Skin epidermis (tissue), 12 donors: ENCODE data around the gene KRTAP22-1.

Experiments
- H3K27ac ChIP-seq, 21 experiments: fragments of 200-600 bp; sonication (generic) in 11 of 21; one replicate each; pipeline ENCODE4 v1.5.0; 2020; ENCODE audit warnings: mild to moderate bottlenecking in 3 of 21, inconsistent platforms in 2 of 21, moderate library complexity in 2 of 21
- H3K4me3 ChIP-seq, 7 experiments: fragments of 200-600 bp; sonication (generic) in 2 of 7; one replicate each; pipeline ENCODE4 v1.5.0; 2020; ENCODE audit warnings: inconsistent platforms in 2 of 7, mild to moderate bottlenecking in 2 of 7, moderate library complexity in 1 of 7

Gene KRTAP22-1

GRCh38 chr21:30600787-30601186 is at the start of gene KRTAP22-1:
Gene KRTAP22-1 (plus strand): TSS chr21:30601087.
- H3K27ac ChIP-seq = no peak within 1 kb of the TSS
- H3K4me3 ChIP-seq = no peak within 1 kb of the TSS

DNA sequence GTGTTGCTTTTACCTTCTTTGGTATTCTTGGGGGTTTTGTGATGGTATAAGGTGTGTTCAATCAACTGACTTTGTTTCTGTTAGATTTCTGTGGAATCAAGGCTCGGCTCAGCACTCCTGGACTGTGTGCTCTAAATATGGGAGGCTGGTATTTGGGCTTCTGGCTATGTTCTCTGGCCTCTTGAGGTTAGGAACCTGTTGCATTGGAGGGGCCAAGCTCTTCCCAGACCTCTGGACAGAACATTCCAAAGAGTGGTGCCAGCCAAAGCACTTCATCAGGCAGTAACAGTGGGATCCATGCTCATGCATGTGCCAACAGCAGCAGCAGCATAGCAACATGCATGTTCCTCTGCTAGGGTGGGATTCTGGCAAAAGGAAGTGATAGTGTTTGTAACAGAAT is 48.1 kb upstream of the KRTAP22-1 start:
- Histone ChIP-seq H3K4me3 (no peak overlapping the region), H3K27ac (no peak overlapping the region)

GRCh38 chr21:30555095-30555494 is 45.8 kb upstream of the KRTAP22-1 start:
- Histone ChIP-seq H3K27ac (no peak overlapping the region), H3K4me3 (no peak overlapping the region)

GRCh38 chr21:30561264-30561895 is 39.5 kb upstream of the KRTAP22-1 start, which contains the start of gene KRTAP19-7:
Gene KRTAP19-7 (minus strand): TSS chr21:30561314. CDS start chr21:30561289, 25 bp downstream.
- Histone ChIP-seq H3K4me3 (no peak within 1 kb of the TSS), H3K27ac (no peak within 1 kb of the TSS)

GRCh38 chr21:30561957-30562356 is 38.9 kb upstream of the KRTAP22-1 start:
- no peak overlapping the region for H3K4me3 ChIP-seq
- no peak overlapping the region for H3K27ac ChIP-seq

DNA sequence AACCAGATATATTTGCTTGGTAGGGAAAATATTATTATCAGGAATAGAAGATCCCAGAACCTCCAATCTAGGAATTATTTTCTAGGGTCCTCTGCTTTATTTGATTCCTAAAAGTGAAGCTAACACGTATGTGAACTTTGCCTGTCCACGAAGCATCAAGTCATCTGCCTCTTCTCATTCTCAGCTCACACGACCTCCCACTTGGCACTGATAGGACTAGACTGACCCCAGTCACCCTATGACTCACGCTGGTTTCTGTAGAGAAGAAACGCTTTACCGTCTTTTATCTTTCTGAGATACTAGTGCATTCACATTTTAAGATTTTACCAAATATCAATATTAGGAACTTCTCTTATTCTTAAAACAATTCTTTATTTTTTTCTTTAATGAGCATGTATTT is 37.8 kb upstream of the KRTAP22-1 start:
- no peak overlapping the region for H3K27ac ChIP-seq

DNA sequence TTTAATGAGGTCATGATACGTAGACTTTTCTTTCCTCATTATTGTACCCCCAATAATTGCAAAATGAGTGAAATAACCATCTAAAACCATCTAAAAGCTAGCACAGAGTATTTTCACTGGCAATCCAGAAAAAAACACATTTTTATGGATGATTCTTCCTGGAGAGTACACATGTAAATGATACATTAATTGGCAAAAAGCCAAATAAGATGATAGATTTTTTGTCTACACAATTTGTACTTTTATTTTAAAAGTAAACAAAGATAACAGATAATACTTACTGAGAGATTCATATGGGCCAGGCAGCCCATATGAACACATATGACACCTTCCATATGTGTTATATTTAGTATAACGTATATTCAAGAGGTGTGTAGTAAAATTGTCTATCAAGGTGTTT is 37.3 kb upstream of the KRTAP22-1 start:
- Histone ChIP-seq H3K4me3 (no peak overlapping the region), H3K27ac (no peak overlapping the region)

More for the DNA sequence above, 37.8 kb upstream of the KRTAP22-1 start:
- H3K4me3 ChIP-seq = no peak overlapping the region

GRCh38 chr21:30567617-30568016 is 33.3 kb upstream of the KRTAP22-1 start:
- H3K4me3 ChIP-seq = no peak overlapping the region
- no peak overlapping the region for H3K27ac ChIP-seq

DNA sequence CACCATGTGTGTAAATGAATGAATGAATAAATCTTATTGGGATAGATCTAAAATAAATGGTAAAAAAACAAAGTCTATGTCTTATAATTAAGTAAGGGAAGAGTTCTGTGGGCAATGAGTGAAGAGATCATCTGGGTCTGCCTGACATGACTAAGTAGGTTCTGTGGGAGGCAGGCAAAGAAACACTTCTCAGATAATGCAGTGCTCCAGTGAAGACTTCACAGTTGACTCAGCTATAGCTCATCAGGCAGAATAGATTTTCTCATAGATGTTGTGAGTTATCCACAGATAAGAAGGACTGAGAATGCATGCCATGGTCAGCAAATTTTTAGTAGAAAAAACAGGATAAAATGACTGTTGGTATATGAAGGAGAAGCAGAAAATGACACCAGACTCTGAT is 23.1 kb upstream of the KRTAP22-1 start:
- no peak overlapping the region for H3K4me3 ChIP-seq
- no peak overlapping the region for H3K27ac ChIP-seq

DNA sequence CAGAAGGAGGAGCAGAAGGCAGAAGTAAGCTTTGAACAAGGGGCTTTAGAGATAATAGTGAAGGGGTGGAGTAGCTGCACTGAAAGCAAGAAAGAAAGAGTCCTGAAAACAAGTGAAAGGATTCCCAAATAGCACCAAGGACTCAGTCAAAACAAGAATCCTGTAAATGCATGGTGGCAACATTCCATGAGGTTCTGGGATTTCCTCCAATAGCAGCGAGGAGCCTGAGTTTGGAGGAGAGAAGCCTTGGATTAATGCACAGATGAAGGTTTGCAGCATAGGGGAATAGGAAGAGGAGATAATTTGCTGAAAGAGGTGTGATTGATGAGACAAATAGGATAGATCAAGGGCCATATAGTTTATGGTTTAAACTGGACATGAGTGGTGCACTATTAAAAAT is 21.5 kb upstream of the KRTAP22-1 start:
- no peak overlapping the region for H3K27ac ChIP-seq
- H3K4me3 ChIP-seq = no peak overlapping the region

GRCh38 chr21:30580132-30580531 is 20.8 kb upstream of the KRTAP22-1 start:
- no peak overlapping the region for H3K27ac ChIP-seq
- H3K4me3 ChIP-seq = no peak overlapping the region

- Histone ChIP-seq H3K4me3 (no peak overlapping the region), H3K27ac (no peak overlapping the region)
Observed at GRCh38 chr21:30582870-30583269, 18.0 kb upstream of the KRTAP22-1 start.

DNA sequence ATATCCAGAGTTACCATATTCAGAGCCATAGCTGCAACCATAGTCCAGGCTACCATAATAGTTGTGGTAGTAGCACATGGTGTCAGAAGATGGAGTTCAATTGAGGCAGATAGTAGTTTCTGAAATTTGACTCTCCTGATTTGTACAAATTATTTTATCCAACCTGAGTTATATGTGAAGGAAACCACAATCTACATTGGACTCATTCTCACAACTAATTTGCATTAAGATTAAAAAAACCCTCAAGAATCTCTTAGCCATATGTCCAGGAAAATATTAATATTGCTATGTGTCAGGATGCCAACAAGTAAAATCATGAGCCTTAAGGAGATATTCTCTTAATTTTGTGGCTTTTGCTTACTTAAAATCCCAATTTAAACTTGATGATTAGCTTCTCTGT is 10.6 kb upstream of the KRTAP22-1 start, which contains the start of gene KRTAP22-2:
KRTAP22-2 (minus strand) TSS at position 101 of the 400 bp plus-strand sequence.
- Histone ChIP-seq H3K27ac (no peak within 1 kb of the TSS), H3K4me3 (no peak within 1 kb of the TSS)

DNA sequence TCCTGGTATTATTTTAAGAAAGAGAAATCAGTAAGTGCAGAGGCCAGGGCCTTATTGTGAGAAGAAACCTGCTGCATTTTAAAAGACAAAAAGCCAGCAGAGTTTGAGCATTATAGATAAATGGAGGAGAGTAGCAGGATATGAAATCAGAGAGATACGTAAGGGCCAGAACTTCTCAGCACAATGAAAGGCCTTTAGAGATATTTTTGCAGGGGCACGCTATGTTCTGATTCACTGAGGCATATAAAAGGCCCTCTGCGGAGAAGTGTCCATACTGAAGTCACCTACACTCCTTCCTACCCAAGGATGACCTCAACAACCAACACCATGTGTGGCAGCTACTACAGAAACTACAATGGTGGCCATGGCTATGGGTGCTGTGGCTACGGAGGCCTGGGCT is 8.7 kb upstream of the KRTAP22-1 start, which contains the start of gene KRTAP6-3:
KRTAP6-3 (plus strand) TSS at position 301 of the 400 bp plus-strand sequence; CDS start at position 307, 6 bp downstream.
- no peak within 1 kb of the TSS for H3K27ac ChIP-seq
- no peak within 1 kb of the TSS for H3K4me3 ChIP-seq

DNA sequence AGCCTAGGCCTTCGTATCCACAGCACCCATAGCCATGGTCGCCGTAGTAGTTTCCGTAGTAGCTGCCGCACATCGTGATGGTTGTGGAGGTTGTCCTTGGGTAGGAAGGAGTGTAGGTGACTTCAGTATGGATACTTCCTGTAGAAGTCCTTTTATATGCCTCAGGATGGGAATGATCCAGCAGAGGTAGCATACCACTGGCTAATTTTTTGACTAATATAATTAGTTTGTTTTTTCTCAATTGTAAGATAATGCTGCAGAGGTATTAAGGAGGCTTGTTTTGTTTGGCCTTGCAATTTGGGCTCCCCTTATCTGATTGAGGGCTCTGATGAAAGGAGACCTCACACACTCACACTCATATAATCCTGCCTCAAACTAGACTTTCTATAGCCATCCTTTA is 2.1 kb upstream of the KRTAP22-1 start, which contains the start of gene KRTAP6-2:
KRTAP6-2 (minus strand) TSS at position 101 of the 400 bp plus-strand sequence; CDS start at position 73, 28 bp downstream.
- Histone ChIP-seq H3K4me3 (no peak within 1 kb of the TSS), H3K27ac (no peak within 1 kb of the TSS)

DNA sequence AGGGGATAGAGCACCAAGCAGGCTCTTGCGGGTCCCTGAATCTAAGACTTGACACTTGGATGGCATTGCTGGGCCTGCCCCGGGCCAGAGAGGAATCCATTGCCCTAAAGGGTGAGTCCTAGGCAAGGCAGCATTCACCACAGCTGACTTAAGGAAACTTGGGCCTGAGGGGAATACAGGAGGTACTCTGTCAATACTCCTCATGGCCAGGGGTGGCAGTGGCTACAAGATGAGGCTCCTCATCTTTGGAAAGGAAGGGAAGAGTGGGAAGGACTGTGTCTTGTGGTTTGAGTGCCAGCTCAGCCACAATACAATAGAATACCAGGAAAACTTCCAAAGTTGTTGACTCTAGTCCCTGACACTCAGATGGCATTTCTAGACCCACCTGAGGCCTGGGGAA is 5.1 kb downstream of the KRTAP22-1 start:
- H3K4me3 ChIP-seq = no peak overlapping the region
- H3K27ac ChIP-seq = no peak overlapping the region

DNA sequence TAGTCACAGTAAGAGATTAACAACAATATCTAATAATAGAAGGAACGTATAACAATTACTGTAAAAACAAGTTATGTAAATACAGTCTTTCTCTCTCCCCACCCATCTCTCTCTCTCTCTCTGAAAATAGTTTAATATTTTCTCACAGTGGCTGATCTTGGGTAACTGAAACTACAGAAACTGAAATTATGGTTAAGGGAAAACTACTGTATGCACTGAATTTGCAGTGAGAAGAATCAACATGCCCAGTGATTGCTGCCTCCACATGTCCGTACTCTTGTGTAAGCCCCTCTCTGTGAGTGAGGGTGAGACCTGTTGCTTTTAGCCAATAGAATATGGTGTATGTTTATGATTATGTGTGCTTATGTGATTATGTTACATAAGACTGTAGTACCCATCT is 11.2 kb downstream of the KRTAP22-1 start:
- Histone ChIP-seq H3K4me3 (no peak overlapping the region), H3K27ac (no peak overlapping the region)

DNA sequence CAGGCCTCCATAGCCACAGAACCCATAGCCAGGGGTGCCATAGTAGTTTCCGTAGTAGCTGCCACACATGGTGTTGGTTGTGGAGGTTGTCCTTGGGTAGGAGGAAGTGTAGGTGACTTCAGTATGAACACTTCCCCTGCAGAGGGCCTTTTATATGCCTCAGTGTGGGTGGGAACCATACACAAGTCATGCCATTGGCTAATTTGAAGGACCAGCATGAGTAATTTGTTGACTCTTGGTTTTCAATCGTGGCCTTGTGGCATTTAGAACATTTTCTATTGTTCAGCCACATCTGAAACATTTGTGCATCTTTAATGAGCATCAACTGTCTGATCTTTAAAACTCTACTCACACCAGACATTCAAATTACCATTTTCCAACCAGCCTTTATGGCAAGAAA is 12.9 kb downstream of the KRTAP22-1 start, which contains the start of gene KRTAP6-1:
KRTAP6-1 (minus strand) TSS at position 95 of the 400 bp plus-strand sequence; CDS start at position 69, 26 bp downstream.
- H3K4me3 ChIP-seq = no peak within 1 kb of the TSS
- H3K27ac ChIP-seq = no peak within 1 kb of the TSS

DNA sequence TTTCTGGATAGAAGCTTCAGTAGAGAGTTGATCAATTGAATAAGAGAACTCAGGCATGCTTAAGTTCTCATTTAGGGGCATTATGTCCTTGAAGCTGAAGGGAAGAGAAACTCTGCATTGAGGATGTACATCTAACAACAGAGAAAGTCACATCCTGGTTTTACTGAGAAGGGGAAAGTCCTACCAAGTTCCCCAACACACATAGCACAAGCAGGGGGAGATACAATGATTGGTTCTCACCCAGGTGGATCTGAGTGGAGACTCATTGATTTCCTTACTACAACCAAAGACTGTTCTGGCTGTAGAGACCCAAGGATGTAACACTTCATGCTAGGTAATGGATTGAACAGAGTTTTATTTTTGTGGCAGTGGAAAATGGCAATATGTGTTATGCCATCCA is 14.3 kb downstream of the KRTAP22-1 start:
- H3K27ac ChIP-seq = no peak overlapping the region
- H3K4me3 ChIP-seq = no peak overlapping the region

- Histone ChIP-seq H3K4me3 (no peak within 1 kb of the TSS), H3K27ac (no peak within 1 kb of the TSS)
Observed at GRCh38 chr21:30616125-30616524, 15.2 kb downstream of the KRTAP22-1 start, which contains the start of gene KRTAP20-1. Gene KRTAP20-1 (plus strand): TSS chr21:30616425. CDS start chr21:30616455, 30 bp downstream.

- Histone ChIP-seq H3K27ac (no peak overlapping the region), H3K4me3 (no peak overlapping the region)
Observed at GRCh38 chr21:30620080-30620479, 19.2 kb downstream of the KRTAP22-1 start.
